ENCODE data around the gene USHBP1.

DNA sequence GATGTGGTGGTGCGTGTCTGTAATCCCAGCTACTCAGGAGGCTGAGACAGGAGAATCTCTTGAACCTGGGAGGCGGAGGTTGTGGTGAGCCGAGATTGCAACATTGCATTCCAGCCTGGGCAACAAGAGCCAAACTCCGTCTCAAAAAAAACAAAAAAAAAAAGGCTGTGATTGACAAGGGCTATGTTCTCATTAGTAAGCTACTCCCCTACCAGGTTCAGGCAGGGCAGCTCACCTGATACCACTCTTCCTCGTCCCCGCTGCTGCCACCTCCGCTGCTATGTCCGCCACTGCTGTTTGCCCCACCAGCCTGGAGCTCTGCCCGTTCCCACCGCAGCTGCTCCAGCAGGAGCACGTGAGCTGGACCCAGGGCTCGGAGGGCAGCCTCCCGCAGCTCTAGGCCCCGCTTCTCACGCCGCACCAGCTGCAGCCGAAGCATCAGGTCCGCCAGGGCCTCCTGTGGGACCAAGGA, 9.4 kb downstream of the USHBP1 start:
- TF ChIP-seq, protein P1, sequence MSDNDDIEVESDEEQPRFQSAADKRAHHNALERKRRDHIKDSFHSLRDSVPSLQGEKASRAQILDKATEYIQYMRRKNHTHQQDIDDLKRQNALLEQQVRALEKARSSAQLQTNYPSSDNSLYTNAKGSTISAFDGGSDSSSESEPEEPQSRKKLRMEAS (IDR thresholded peaks at IDR 0.05; ENCODE audit: low read depth, low read length) = no peak
- TF ChIP-seq POLR2A (IDR thresholded peaks at IDR 0.05; ENCODE audit: extremely low read depth, insufficient read length) = no peak
- TF ChIP-seq, protein P2, sequence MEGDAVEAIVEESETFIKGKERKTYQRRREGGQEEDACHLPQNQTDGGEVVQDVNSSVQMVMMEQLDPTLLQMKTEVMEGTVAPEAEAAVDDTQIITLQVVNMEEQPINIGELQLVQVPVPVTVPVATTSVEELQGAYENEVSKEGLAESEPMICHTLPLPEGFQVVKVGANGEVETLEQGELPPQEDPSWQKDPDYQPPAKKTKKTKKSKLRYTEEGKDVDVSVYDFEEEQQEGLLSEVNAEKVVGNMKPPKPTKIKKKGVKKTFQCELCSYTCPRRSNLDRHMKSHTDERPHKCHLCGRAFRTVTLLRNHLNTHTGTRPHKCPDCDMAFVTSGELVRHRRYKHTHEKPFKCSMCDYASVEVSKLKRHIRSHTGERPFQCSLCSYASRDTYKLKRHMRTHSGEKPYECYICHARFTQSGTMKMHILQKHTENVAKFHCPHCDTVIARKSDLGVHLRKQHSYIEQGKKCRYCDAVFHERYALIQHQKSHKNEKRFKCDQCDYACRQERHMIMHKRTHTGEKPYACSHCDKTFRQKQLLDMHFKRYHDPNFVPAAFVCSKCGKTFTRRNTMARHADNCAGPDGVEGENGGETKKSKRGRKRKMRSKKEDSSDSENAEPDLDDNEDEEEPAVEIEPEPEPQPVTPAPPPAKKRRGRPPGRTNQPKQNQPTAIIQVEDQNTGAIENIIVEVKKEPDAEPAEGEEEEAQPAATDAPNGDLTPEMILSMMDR (IDR thresholded peaks at IDR 0.05; ENCODE audit: low read depth, low read length) = no peak
- no peak for TF ChIP-seq MYC (IDR thresholded peaks at IDR 0.05; ENCODE audit: low read depth, low read length)

Data from NB4 (cell line).